NCI-H1048 (cell line): ENCODE results near the gene ALDH18A1.
"Not testable (repeated sequence)": the region's sequence is repeated elsewhere in the genome, so short reads cannot be mapped to it uniquely, and the experiment has no call there.

ENCODE experiments used
- DNase-seq: peaks from one replicate; lab custom pipeline; 2025; lab: John Stamatoyannopoulos, UW

The ALDH18A1 gene

GRCh38 chr10:95656291-95657164 lies at the start of gene ALDH18A1:
Gene ALDH18A1, minus strand, starts transcription at chr10:95656711. Its CDS starts 3,334 bp downstream, at chr10:95653377.
- peak; percentile 78 for DNase-seq

- no peak for DNase-seq
These were observed 41.9 kb upstream of the ALDH18A1 start for GRCh38 chr10:95698415-95698814.

- no peak for DNase-seq
These were observed 40.9 kb upstream of the ALDH18A1 start for GRCh38 chr10:95697429-95697828.

DNA sequence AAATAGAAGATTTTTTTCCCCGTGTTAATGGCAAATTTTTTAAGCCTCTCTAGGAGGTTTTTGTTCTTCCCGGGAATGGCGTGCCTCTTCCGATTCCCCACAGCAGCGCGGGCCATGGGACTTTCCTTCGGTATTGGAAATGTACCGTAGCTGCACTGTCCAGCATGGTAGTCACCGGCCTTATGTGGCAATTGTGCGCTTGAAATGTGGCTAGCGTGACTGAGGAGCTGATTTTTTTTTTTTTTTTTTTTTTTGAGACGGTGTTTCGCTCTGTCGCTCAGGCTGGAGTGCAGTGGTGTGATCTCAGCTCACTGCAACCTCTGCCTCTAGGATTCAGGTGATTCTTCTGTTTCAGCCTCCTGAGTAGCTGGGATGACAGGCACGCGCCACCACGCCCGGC lies 38.2 kb upstream of the ALDH18A1 start:
- DNase-seq, result no peak

DNA sequence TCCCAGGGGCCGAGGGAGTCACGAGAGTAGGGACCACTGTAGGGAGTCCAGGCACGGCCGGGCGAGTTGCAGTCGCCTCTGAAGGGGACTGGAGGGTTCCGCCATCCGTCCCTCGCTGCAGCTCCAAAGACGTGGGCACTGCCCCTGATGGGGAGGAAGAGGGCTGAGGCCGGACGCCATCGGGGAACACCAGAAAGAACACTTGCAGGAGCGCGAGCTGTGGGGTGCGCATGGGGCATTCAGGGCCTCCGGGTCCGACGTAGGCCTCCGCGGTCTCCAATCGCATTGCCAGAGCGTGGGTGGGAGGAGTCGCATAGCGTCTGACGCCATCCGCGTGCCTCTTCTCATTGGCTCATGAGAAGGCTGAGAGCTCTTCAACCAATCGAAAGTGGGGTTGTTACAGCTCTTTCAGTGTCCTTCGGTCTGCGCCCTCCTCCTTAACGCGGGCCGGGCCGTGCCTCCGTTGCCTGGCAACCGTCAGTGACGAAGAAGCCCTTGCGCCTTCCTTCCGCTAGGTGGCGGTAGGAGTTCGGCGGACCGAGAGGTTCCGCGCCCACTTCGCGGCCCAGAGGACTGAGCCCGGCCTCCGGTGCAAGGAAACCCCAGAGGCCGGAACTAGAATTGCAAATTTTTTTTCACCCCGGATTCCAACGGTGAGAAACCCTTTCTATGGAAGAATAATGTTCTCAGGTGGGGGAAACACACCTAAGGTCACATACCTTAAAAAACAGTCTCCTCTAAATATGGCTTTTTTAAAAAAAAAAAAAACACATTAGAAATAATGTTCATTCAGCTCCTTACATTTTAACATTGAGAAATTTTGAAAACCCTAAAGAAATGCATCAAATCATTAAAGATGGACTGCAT lies 37.4 kb upstream of the ALDH18A1 start, which contains the start of gene TCTN3:
Gene TCTN3 (minus strand): TSS at position 260 of the 867 bp plus-strand sequence. CDS start 28 bp downstream, at position 232.
- peak; percentile 99 for DNase-seq

GRCh38 chr10:95693071-95693667 lies 36.7 kb upstream of the ALDH18A1 start:
- no peak for DNase-seq

DNA sequence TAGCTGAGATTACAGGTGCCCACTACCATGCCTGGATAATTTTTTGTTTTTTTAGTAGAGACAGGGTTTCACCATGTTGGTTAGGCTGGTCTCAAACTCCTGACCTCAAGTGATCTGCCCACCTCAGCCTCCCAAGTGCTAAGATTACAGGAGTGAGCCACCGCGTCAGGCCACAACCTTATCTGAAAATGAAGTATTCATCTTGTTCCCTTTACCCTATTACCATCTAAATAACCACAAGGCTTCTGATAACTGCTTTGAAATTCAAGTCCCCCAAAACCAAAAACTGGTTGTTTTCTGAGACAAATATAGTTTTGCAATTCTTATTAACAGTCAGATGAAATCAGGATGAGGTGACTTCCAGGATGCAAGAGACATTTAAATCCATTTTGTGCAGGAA lies 34.8 kb upstream of the ALDH18A1 start:
- DNase-seq, result no peak

GRCh38 chr10:95688648-95689047 lies 32.1 kb upstream of the ALDH18A1 start:
- no peak for DNase-seq

GRCh38 chr10:95683966-95684365 lies 27.5 kb upstream of the ALDH18A1 start:
- DNase-seq, result no peak

DNA sequence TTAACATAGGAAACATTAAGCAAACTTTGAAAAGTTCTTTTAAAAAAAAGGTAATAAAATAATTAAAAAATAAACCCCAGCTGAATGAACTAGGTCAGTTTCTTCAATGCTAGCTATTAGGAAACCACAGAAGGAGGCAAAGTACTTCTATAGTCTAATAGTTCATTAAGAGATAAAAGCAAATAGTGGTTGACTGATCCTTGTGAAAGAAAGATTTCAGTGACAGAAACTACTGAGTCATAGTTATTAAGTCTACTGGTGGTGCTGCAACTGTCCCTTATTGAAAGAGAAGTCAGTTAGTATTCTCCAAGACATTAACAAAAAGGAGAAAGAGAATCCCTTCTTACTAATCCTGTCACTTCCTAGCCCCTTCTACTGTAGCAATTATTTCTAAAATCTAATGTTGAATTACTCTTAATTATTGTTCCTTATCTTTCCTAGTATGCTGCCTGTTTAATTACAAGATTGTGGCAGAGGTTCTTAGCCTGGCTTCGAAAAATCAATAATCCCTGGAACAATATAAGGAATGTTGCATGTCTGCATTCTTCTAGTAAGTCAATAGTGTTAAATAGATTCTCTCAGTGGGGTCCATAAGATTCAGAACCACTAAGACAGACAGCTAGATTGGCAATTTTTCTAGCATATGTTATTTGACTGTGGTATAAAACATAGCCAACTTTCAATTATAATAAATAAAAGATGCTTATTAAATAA lies 19.0 kb upstream of the ALDH18A1 start:
- no peak for DNase-seq

DNA sequence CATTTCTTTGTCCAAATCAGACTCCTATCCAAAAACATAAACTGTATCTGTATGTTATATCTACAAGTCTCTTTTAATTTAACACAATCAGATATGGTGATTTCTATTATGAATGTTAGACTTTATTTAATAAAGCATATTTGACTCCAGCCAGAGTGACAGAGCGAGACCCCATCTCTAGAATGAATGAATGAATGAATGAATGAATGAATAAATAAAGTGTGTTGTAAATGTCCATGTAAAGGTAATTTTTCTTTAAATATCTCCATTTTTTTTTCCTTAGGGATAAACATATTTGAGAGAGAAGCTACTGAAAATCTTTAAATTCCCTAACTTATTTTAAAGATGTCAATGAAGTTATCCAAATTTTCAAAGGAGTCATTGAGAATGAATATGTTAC lies 18.1 kb upstream of the ALDH18A1 start:
- no peak for DNase-seq

DNA sequence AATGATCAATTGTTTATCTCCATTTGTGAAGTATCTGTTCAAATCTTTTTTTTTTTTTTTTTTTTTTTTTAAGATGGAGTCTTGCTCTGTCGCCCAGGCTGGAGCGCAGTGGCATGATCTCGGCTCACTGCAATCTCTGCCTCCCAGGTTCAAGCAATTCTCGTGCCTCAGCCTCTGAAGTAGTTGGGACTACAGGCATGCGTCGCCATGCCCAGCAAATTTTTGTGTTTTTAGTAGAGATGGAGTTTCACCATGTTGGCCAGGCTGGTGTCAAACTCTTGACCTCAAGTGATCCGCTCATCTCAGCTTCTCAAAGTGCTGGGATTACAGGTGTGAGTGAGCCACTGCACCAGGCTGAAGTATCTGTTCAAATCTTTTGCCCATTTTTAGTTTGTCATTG lies 16.1 kb upstream of the ALDH18A1 start:
- not testable (repeated sequence) for DNase-seq

DNA sequence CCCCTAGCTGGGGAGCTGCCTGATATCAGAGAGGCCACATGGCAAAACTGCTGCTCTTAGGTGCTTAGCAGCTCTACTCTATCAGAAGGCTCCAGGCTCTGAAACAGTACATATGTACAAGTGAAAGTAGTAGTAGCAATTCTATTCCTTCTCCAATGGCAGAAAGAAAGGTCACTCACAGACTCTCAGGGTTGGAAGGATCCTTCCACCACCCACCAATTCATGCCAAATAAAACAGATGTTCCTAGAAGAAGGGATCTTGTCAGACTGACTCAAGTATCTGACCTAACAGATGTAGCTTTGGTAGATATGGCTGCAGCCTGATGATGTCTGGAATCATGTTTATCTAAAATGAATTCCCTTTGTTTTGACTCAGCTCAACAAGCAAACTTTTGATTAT lies 8.0 kb upstream of the ALDH18A1 start:
- no peak for DNase-seq

DNA sequence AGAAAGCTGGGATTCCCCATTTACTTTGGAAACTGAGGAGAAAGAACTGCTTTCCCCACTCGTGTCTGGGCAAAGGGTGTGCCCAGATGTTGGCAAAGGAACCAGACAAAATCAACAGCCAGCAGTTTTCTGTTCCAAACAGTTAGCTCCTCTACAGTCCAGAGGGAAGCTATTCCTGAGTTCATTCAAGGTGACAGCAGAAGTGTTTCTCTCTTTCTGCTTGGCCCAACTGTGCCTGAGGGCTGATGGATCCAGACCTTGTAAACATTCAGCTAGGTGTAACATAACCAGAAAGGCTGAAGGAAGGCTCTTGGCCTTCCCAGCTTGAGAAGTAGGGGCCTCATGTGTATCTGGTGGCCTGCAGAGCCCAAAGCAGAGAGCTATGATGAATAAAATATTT lies 7.0 kb upstream of the ALDH18A1 start:
- DNase-seq, result no peak

DNA sequence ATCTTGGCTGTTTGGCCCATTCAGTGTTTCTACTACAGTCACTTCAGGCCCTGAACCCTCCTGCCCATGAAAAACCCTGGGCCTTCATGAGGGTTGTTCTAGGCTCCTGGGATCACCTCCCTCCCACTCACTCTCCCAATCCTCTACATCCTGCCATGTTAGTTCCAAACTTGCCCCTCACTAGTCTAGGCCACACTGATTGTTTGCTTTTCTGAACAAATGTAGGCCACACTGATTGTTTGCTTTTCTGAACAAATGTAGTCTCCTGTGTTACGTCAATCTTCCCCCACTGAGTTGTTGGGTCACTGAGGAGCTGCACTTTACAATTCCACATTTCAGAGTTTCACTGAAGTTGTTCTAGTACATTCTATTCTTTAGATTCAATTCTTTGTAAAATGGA lies 5.3 kb upstream of the ALDH18A1 start:
- no peak for DNase-seq

DNA sequence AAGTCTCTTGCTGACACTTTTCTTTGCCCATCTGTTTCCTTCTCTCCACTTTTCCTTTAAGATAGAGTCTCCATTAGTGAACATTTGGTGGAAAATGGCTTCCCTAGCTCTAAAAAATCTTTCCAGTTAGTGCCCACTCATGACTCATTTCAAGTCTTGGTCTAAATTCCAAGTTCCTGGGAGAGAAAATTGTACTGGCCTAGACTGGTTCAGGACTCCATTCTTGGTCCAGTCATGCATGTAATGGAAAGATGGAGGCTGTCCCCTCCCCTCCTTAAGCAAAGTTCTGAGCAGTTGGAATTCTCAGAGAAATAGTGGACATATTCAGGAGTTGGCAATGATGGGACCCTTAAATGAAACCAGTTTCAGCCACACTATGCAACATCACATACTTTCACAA lies 3.8 kb upstream of the ALDH18A1 start:
- DNase-seq, result no peak

DNA sequence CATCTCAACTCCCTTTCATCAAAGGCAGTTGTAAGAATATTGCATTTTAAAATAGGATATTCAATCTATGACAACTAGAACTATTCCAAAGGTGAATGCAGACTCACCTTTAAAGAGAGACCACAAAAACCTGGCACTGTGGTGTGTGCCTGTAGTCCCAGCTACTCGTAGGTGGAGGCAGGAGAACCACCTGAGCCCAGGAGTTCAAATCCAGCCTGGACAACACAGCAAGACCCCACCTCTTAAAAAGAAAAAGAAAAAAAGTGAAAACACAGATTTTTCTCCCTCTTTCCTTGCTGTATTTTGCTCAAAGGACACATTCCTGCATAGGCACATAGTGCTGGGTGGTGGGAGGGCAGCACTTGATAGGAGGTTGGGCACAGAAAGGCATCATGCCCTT lies 739 bp upstream of the ALDH18A1 start:
- no peak for DNase-seq

DNA sequence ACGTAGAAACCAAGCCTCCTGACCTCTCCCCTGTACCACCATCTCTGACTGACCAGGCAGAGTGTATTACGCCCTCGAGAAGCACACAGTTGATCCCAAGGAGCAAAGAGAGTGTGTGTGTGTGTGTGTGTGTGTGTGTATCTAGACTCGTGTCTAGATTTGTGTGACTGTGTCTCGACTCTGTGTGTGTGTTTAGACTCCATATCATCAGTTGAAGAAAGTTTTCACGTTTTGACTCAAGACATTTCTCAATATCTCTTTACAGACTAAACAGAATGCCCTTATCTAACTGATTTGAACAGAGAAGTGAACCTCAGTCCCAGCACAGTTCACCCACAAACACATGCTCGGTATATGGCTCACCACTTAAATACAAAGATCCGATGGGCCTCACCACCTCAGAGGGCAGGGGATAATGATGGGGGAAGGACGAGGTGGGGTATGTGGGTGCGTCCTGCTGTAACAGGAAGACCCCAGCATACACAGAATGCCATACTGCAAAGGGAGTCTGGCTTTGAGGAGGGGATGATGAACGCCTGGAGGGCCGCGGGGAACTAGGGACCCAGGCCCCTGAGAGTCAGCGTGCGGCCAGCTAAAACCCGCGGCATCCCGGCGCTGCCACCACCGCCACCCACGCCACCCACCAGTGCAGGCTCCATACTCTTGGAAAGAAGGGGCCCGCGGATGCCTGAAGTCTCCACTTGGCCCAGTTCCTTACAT lies 780 bp downstream of the ALDH18A1 start:
- DNase-seq, result no peak

DNA sequence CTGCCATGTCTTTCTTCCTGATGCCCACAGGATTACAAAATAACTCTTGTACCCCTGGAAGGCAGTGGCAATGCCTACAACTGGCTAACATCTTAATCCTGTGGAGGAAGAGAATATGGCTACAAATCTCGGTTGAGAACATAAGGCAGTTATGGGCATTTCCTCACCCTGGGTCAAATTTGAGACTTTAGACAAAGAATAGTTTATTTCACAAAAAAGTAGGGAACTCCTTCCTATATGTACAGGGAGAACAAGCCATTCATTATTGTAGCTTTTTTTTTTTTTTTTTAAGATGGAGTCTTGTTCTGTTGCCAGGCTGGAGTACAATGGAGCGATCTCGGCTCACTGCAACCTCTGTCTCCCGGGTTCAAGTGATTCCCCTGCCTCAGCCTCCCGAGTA lies 2.6 kb downstream of the ALDH18A1 start:
- no peak for DNase-seq

DNA sequence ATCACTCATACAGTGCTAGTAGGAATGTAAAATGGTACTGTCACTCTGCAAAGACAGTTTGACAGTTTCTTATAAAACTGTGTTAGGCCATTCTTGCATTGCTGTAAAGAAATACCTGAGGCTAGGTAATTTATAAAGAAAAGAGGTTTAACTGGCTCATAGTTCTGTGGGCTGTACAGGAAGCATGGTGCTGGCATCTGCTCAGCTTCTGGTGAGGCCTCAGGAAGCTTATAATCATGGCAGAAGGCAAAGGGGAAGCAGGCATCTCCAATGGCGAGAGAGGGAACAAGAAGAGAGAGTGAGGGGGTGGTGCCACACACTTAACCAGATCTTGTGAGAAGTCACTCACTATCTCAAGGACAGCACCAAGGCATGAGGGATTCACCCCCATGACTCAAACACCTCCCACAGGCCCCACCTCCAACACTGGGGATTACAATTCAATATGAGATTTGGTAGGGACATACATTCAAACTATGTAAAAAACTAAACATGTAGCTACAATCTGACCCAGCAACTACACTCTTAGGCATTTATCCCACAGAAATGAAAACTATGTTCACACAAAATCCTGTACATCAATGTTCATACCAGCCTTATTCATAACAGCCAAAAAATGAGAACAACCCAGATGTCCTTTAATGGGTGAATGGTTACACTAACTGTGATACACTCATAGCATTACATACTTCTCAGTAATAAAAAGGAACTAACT lies 5.0 kb downstream of the ALDH18A1 start:
- DNase-seq, result no peak

GRCh38 chr10:95650232-95650631 lies 6.3 kb downstream of the ALDH18A1 start:
- DNase-seq, result no peak
